Stimulated activated CD8-positive, alpha-beta memory T cell treated with anti-CD3 and anti-CD28 coated beads, Interleukin-7, amount 100 ng/mL, for 24 hours (primary cell): ENCODE measurements around the gene IMPDH1.
A peak's percentile ranks its signal among the peaks of the same experiment; 100 is the strongest.

Experiments
- DNase-seq: peaks from one replicate; pipeline ENCODE4 v3.0.0-alpha.2; 2020; ENCODE audit warnings: low read depth

IMPDH1 gene

GRCh38 chr7:128387216-128388144, 22.3 kb downstream of the IMPDH1 start:
- DNase-seq = peak; percentile 48

DNA sequence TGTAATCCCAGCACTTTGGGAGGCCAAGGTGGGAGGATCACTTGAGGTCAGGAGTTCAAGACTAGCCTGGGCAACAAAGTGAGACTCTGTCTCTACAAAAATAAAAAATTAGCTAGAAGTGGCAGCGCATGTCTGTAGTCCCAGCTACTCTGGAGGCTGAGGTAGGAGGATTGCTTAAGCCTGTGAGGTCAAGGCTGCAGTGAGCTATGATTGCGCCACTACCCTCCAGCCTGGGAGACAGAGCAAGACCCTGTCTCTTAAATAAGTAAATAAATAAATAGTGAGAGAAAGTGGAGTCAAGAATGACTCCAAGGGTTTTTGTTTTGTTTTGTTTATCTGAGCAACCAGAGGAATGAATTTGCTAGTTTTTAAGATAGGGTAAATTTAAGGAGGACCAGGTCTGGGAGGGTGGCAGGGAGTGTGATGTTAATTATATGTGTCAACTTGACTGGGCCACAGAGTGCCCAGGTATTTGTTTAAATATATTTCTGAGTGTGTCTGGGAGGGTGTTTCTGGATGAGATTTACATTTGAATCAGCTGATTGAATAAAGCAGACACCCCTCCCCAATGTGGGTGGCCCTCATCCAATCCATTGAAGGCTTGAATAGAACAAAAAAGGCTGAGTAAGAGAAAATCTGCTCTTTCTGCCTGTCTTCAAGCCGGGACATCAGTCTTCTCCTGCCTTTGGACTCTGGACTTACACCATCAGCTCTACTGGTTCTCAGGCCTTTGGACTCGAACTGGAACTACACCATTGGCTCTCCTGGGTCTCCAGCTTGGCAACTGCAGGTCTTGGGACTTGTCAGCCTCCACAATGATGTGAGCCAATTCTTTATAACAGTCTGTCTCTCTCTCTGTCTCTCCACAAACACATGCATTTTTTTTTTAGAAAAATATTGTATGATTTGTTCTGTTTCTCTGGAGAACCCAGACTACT, 23.5 kb downstream of the IMPDH1 start:
- DNase-seq = no peak

- DNase-seq = no peak
Measured at GRCh38 chr7:128384726-128385125, 25.1 kb downstream of the IMPDH1 start.

DNA sequence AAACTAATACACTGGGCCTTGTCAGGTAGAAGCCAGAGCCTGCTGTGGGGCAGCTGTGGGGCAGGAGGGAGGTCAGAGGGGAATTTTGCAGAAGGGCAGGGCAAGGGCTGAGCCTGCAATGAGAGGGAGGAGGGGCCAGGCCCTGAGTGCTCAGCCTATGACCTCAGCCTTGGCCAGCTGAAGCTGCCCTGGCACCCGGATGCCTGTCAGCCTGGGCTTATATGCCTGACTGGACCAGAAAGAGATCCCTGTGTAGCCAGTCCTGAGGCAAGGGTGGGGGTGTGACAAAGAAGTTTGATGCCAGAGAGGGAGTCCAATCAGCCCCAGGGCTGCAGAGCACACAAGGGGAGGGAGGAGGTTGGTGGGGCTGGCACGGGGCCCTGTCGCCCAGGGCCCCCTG, 26.0 kb downstream of the IMPDH1 start:
- no peak for DNase-seq

DNA sequence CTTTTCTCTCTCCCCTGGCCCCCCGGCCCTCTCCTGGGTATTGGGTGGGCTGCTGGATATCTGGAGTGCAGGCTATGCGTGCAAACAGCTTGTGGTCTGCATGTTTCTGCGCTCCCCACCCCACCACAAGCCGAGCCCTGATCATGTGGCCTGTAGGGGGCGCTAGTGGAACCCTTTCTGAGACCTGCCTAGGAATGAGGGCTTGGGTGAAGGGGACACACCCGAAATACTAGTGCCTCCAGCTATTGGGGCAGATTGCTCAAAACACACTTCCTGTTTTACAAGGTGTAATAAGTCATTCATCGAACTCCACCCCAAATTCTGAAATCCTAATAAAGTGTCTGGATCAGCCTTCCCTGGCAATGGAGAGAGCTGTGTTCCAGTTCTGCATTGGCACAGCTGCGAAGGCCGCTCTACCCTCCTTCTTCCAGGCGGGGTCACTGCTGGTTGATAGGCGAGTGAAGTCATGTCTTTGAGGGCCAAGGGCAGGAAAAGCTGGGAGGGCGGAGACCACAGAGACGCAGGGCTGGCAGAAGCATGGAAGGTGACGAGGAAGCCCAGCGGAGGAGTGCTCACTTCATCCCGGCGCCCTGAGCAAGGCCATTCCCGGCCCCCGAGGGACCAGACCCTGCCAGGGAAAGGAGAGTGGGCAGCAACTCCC, 28.5 kb downstream of the IMPDH1 start:
- no peak for DNase-seq

GRCh38 chr7:128380483-128381106, 29.2 kb downstream of the IMPDH1 start:
- no peak for DNase-seq

GRCh38 chr7:128379900-128380479, 29.8 kb downstream of the IMPDH1 start:
- no peak for DNase-seq

DNA sequence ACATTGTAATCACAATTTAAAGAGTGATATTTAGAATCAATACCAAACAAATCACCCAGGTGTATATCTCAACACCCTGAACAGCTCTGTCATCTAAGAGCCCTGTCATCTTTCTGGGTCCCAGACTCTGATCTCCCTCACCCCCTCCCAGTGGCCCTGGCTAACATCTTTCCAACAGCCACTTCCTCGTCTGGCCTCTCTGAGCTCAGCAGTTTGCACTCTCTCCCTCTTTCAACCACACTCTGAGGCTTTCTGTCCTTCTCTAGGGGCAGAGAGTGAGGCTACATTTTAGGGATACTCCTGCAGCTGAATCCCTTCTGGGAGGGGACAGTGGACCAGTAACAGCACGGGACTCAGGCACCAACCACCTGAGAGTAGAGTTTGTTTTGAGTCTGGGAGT, 31.1 kb downstream of the IMPDH1 start:
- DNase-seq = no peak

DNA sequence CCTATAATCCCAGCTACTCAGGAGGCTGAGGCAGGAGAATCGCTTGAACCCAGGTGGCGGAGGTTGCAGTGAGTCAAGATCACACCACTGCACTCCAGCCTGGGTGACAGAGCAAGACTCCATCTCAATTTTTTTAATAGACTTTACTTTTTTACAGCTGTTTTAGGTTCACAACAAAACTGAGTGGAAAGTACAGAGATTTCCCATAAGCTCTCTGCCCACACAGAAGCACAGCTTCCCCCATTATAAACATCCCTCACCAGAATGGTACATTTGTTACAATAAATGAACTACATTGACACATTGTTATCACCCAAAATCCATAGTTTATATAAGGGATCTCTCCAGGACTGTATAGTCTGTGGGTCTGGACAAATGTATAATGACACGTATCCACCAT, 33.7 kb downstream of the IMPDH1 start:
- DNase-seq = no peak

GRCh38 chr7:128374041-128374440, 35.7 kb downstream of the IMPDH1 start:
- DNase-seq = no peak

DNA sequence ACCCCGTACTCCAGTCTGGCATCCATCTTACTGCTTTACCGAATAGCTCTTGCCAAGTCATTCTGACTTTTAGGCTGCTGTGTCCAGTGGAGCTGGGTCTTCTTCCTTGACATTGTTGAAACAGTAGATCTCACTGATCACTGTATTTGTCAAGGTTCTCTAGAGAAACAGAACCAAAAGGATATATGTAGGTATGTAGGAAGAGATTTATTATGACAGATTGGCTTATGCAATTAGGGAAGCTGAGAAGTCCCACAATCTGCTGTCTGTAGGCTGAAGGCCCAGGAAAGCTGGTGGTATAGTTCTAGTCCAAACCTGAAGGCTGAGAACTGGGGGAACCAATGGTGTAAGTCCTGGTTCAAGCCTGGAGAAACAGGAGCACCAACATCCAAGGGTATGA, 36.2 kb downstream of the IMPDH1 start:
- DNase-seq = no peak

- DNase-seq = no peak
Measured at GRCh38 chr7:128370491-128370890, 39.3 kb downstream of the IMPDH1 start.

DNA sequence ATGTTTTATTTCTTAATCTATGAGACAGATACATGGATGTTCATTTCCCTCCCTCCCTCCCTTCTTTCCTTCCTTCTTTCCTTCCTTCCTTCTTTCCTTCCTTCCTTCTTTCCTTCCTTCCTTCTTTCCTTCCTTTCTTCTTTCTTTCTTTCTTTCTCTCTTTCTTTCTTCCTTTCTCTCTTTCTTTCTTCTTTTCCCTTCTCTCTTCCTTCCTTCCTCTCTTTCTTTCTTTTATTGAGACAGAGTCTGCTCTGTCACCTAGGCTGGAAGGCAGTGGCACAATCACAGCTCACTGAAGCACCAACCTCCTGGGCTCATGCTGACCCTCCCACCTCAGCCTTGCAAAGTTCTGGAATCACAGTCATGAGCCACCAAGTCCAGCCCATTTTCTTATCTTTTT, 42.8 kb downstream of the IMPDH1 start:
- DNase-seq = no peak

- DNase-seq = no peak
Measured at GRCh38 chr7:128366300-128366699, 43.5 kb downstream of the IMPDH1 start.

DNA sequence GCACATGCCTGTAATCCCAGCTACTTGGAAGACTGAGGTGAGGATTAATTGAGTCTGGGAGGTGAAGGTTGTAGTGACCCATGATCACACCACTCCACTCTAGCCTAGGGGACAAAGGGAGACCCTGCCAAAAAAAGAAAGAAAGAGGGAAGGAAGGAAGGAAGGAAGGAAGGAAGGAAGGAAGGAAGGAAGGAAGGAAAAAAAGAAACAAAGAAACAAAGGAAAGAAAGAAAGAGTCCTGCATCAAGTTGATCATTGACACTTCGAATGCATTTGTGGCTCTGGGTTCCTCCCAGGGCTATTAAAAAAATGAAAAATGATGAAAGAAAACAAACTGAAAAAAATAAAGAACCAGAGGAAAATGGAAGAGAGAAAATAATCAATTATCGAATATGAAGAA, 44.4 kb downstream of the IMPDH1 start:
- DNase-seq = no peak

DNA sequence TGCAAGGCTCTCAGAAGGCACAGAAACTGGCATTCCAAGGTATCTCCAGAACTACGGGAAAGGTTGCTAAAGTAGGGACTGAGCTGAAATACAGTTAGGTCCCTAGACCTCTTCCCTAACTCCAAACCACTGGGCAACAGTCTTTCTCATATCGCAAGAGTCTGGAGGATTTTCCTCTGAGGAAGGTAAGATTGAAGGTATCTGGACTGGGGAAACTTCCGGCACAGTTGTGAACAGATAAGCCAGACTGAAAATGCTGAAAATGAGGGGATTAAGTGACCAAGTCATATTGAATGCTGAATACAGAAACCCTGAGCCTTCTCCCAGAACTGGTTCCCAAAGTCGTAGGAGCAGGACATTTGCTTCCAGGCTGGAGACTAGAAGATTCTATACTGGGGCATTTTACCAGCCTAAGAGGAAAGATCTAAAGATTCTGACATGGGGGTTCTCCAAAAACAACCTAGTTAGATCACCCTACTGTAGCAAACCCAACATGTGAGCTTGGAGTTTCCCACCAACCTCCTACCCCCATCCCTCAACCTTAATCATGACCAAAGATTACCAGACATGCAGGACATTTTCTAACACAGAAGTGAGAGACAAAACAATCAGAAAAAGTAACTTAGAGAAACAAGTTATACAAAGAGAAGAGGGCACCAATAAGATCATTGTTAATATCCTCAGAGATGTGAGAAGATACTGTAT, 45.5 kb downstream of the IMPDH1 start:
- DNase-seq = no peak

DNA sequence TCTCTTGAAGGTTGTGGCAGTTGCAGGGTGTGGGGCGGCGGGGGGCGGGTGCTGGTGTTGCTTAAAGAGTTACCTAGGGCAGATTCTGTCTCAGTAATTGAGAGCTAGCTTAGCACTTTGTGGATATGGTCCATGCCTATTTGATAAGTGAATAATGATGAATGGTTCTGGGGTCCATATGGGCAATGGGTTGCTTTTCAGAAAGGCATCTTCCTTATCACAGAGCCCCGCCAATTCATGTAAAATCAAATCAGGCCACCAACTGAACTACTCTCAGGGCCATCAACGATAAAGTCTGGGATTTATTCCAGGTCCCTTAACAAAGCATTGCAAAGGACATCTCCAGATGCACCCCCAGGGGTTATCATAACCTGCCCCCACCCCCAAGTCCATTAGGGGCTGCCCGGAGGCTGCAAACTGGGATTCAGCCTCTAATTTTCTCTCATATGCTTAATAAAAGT, 46.5 kb downstream of the IMPDH1 start:
- DNase-seq = no peak

GRCh38 chr7:128362670-128363069, 47.1 kb downstream of the IMPDH1 start:
- DNase-seq = no peak

GRCh38 chr7:128361411-128362379, 48.1 kb downstream of the IMPDH1 start, which contains the start of gene PRRT4:
PRRT4 (minus strand) TSS chr7:128361690.
- no peak for DNase-seq

- DNase-seq = no peak
Measured at GRCh38 chr7:128360359-128360678, 49.5 kb downstream of the IMPDH1 start.
